ENCODE measurements around the gene TIRAP. TPM values are rescaled to one million over a fixed set of nuclear protein-coding genes. Genes with fewer than 3 reads are reported as not detected.
"Not testable (repeated sequence)": the region's sequence is repeated elsewhere in the genome, so short reads cannot be mapped to it uniquely, and the experiment has no call there.

Gene TIRAP
- polyA plus RNA-seq, 4 donors, result 10.6 to 19.1 (median 13.5) TPM

- peak in 2 of 4 donors; percentile 45 to 66 for DNase-seq (ENCODE audit: low read depth in 4 of 4, low spot score in 2 of 4)
Observed at GRCh38 chr11:126282361-126282735, 545 bp upstream of the TIRAP start.

- no peak for DNase-seq (ENCODE audit: low read depth in 4 of 4, low spot score in 2 of 4)
Observed at GRCh38 chr11:126284829-126285228, 1.9 kb downstream of the TIRAP start.

DNA sequence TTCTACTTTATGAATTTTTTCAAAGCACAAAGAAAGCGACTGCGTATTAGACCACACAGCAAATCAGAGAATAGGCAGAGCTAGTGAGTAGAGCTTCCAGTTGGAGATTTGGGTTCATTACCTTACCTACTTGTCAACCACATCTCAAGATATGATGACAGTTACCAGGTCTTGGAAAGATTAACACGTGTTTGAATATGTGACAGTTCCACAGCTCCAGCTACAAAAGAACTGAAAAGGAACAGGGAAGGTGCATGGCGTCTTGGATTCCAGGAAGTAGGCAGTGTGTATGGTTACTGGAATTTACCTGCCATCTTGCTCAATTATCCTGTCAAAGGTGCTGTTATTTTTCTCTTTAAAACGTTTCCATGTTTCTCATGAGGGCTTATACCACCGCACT, 5.3 kb downstream of the TIRAP start:
- no peak for DNase-seq (ENCODE audit: low read depth in 4 of 4, low spot score in 2 of 4)

DNA sequence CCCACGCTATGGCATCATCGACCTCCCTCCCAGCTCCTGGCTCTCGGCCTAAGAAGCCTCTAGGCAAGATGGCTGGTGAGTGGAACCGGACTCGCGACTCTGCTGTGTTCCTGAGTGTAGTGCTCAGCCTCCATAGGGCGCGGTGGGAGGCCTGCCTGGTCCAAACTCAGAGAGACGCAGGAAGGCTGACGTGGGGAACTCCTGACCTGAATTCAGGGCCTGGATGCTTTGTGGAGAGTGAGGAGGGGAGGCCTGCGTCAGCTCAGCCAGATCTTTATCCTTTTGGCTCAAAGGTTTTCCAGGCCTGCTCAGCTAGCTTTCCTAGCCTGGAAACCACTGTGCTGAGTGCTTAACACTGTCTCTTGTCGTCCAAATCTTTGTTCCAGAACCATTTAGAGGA, 8.0 kb downstream of the TIRAP start:
- DNase-seq (ENCODE audit: low read depth in 4 of 4, low spot score in 2 of 4), result no peak

DNA sequence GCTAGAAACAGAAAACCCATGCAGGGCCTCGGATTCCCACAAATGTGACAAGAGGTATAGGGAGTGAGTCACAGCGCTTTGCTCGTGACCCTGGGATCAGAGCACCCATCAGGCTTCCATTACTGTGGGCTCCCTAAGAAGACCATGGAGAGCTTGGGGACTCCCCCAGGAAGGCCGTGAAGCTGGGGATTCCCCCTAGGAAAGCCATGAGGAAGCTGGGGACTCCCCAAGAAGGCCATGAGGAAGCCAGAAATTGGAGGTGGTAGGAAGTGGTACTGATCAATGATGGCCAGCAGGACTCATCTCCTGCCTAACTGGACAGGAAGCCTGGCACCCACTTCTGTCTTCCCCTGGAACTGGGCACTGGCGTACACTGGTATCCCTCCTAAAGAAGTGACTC, 10.8 kb downstream of the TIRAP start:
- no peak for DNase-seq (ENCODE audit: low read depth in 4 of 4, low spot score in 2 of 4)

GRCh38 chr11:126297004-126297403, 14.1 kb downstream of the TIRAP start:
- no peak for DNase-seq (ENCODE audit: low read depth in 4 of 4, low spot score in 2 of 4)

DNA sequence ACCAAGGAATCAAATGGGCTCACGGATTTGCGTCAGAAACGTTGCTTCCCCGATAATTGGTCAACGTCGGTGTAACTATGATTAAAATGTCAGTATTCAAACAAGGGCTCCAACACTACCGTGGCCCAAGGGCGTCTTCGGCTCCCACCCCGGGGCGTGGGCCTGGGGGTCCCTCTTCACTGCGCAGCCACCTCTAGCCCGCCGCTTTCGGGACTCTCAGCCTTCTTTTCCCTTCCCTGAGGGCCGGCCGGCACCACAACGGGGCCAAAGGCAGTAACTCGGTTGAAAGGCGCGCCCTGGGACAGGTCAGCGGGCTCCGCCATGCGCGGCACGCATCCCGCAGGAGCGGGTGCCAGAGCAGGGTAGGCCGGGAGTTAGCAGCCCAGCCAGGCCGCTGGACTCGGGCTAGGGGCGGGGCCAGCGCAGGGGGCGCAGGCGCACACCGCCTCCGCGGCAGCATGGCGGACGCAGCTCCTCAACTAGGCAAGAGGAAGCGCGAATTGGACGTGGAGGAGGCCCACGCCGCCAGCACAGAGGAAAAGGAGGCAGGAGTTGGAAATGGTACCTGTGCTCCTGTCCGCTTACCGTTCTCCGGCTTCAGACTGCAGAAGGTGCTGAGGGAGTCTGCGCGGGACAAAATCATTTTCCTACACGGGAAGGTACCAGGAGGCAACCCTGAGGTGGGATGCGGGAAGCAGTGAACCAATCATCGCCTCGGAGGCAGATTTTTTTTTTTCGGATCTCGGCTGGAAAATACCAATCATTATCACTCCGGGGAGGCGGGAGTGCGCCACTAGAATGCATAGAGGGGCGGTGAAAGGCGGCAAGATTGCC, 20.9 kb downstream of the TIRAP start, which contains the start of gene DCPS:
DCPS (plus strand) TSS at position 438 of the 834 bp plus-strand sequence; CDS start at position 459, 21 bp downstream.
- DNase-seq (ENCODE audit: low read depth in 4 of 4, low spot score in 2 of 4), result peak; percentile 79 to 94 (median 87)

DNA sequence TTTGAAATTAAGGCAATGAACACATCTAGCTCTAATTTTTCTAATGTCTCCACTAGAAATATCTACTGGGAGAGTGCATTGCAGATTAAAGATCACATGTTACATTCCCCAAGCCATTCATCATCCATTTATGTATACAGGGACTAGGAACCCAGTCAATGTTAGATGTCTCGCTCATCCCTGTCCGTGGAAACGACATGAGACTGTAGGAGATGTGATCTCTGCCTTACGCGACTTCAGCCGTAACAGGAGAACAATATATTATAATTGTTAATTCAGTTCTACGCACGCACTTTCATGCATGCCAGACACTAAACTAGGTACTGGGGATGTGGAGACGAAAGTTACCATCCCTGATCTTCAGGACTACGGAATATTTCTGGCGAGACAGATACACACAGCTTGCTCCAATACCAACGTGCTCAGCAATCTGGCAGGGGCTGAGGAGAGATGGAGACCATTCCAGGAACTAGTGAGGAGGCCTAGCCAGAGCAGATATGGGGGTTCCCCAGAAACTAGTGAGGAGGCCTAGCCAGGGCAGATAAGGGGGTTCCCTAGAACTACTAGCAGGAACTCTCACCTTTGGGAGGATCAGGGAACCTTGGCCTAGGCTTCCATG, 21.7 kb downstream of the TIRAP start:
- DNase-seq (ENCODE audit: low read depth in 4 of 4, low spot score in 2 of 4), result no peak

- DNase-seq (ENCODE audit: low read depth in 4 of 4, low spot score in 2 of 4), result no peak
Observed at GRCh38 chr11:126305699-126306098, 22.8 kb downstream of the TIRAP start.

DNA sequence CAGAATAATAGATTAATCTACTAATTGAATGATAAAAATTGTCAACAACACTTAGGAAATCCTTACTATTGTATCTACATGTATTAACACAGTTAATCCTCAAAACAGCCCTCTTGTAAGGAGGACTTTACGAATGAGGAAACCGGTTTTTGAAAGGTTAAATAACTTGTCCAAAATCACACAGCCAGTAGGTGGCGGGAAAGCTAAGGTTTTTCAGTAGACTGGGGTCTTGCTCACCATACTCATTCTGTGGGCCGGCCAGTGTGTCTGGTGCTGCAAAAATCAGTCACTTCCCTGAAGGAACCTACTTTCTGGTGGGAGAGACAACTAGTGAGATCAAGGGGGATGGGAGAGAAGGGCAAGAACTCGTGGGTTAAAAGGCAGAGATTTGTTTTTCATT, 24.8 kb downstream of the TIRAP start:
- DNase-seq (ENCODE audit: low read depth in 4 of 4, low spot score in 2 of 4), result no peak

DNA sequence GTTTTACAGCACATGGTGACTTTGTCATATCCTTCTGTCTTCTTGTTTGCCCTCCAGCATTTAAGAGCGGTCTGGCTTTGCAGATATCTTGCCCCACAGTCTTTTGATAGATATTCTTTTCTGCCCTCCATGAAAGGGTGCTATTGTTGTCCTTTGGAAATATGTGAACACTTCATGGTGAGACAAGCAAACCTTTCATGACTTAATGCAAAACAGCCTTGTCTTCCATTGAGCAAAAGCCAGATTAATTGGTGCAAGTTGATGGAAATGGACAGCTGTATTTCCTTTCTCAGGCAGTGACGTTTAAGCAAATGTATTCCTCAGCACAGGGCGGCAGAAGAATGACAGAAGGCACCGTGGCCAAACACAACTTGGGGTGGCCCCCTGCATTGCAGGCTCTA, 25.4 kb downstream of the TIRAP start:
- DNase-seq (ENCODE audit: low read depth in 4 of 4, low spot score in 2 of 4), result no peak

DNA sequence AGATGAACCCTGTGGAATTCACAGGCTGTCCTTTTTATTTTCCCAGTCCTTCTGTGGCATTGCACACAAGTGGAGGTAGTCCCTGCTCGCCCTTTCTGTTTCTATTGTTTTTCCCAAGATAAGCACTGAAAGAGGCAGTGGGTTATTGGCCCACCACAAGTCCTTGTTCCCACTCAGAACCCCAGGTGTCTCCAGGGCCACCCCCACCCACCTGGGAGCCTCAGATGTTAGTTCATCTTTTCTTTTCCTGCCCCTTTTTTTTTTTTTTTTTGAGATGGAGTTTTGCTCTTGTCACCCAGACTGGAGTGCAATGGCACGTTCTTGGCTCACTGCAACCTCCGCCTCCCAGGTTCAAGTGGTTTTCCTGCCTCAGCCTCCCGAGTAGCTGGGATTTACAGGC, 25.9 kb downstream of the TIRAP start:
- not testable (repeated sequence) for DNase-seq (ENCODE audit: low read depth in 4 of 4, low spot score in 2 of 4)

DNA sequence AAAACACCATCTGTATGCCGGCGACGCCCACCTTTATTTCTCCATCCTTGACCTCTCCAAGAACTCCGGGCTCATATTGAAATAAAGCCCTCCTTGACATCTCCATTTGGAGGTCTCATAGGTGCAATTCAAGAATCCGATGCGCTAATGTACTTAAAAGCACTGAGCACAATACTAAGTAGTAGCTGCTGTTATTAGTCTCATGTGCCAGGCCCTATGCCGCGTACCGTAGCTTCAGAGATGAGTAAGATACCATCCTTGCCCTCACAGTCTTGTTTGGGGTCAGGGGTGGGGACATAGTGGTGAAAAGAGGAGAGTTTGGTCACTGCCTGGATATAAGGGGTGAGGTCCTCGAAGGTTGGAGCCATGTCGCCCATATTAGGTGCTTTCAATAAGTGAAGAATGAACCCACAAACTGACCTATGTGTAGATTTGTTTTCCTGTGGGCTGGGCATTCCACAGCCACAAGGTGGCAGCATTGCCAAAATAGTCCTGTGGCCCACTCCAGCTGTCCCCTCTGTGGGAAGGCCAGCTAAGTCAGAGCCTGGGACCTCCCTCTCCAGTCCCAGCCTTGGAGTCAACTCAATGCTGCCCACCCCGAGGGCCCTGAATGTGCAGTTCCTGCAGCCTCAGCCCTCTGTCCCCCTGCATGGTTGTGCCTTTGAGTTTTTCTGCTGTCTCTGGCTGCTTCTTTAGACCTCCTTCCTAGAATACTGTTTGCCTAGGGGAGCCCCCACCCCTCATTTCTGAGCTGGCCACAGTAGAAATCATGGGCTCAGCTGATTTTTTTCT, 27.5 kb downstream of the TIRAP start:
- peak in 2 of 4 donors; percentile 52 to 73 for DNase-seq (ENCODE audit: low read depth in 4 of 4, low spot score in 2 of 4)

- no peak for DNase-seq (ENCODE audit: low read depth in 4 of 4, low spot score in 2 of 4)
Observed at GRCh38 chr11:126310992-126311310, 28.1 kb downstream of the TIRAP start.

DNA sequence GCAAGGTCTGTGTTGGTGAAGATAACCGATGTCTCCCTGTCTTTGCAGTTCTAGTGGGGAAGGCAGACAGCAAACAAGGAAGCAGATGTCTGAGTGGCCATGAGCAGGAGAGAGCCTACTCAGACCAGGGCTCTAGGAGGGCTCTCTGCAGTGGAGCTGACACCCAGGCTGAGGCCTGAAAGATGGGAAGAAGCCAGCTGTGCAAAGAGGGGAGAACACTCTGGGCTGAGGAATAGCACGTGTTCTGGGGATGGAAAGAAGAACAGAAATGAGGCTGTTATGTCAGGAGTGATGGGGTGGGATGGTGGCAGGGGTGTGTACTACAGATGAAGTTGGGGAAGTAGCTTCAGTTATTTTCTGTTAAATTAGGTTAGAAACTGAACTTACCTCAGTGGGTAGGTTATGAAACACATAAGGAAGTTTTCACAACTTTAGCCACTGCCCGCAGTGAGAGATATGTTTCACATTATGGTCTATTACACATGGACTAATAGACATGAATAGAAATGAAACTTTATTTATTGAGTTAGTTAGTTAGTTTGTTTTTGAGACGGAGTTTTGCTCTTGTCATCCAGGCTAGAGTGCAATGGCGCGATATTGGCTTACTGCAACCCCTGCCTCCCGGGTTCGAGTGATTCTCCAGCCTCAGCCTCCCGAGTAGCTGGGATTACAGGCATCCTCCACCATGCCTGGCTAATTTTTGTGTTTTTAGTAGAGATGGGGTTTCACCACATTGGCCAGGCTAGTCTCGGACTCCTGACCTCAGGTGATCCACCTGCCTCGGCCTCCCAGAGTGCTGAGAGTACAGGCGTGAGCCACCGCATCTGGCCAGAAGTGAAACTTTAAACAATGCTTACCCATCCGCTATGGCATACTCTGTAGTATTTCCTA, 28.8 kb downstream of the TIRAP start:
- no peak for DNase-seq (ENCODE audit: low read depth in 4 of 4, low spot score in 2 of 4)

GRCh38 chr11:126312961-126313360, 30.1 kb downstream of the TIRAP start:
- no peak for DNase-seq (ENCODE audit: low read depth in 4 of 4, low spot score in 2 of 4)

DNA sequence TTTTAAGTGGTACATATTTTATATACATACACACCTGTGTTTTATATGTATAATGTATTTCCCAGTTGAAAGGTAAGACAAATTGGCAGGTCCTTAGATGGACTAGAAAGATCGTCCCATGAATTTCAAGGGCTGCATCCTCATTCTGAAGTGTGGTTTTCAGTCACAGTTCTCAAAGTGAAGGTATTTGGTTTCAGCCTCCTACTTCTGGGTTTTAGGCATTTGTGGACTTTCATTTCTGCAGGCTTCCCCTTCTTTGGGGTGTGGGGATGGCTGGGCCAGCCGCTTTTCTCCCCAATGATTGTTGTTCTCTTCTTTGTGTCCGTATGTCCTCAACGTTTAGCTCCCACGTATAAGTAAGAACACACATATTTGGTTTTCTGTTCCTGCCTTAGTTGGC, 30.9 kb downstream of the TIRAP start:
- DNase-seq (ENCODE audit: low read depth in 4 of 4, low spot score in 2 of 4), result no peak

- no peak for DNase-seq (ENCODE audit: low read depth in 4 of 4, low spot score in 2 of 4)
Observed at GRCh38 chr11:126317432-126317755, 34.5 kb downstream of the TIRAP start.

- no peak for DNase-seq (ENCODE audit: low read depth in 4 of 4, low spot score in 2 of 4)
Observed at GRCh38 chr11:126317756-126318573, 35.1 kb downstream of the TIRAP start.
